Loucy (cell line): Measurements from ENCODE around the gene DONSON.
"Not testable (repeated sequence)": the region's sequence is repeated elsewhere in the genome, so short reads cannot be mapped to it uniquely, and the experiment has no call there.

Experiments used
- H2AFZ ChIP-seq: fragments of 200-600 bp; sonication (generic); 2 replicates; pipeline ENCODE4 v1.6.0; 2016; ENCODE audit warnings: antibody characterized with exemption, mild to moderate bottlenecking, low read length, moderate library complexity
- H3F3A ChIP-seq: fragments of 200-600 bp; 2 replicates; pipeline ENCODE4 v1.6.0; 2016; ENCODE audit warnings: antibody characterized with exemption, low read depth, mild to moderate bottlenecking
- H3K27me3 ChIP-seq: fragments of 200-600 bp; sonication (generic); 2 replicates; pipeline ENCODE4 v1.6.1; 2014; ENCODE audit warnings: low read length, mild to moderate bottlenecking; ENCODE audit not compliant: insufficient read depth, poor library complexity, severe bottlenecking
- H3K36me3 ChIP-seq: fragments of 200-600 bp; sonication (generic); 2 replicates; pipeline ENCODE4 v1.6.1; 2016; ENCODE audit warnings: low read length; ENCODE audit not compliant: insufficient read depth
- H3K4me1 ChIP-seq: fragments of 200-600 bp; sonication (generic); 2 replicates; pipeline ENCODE4 v1.5.1; 2014; ENCODE audit warnings: low read length, mild to moderate bottlenecking; ENCODE audit not compliant: insufficient read depth, poor library complexity, severe bottlenecking
- H3K4me2 ChIP-seq: fragments of 200-600 bp; sonication (generic); 2 replicates; pipeline ENCODE4 v1.6.0; 2014; ENCODE audit warnings: antibody characterized with exemption, low read length, low read depth, mild to moderate bottlenecking; ENCODE audit not compliant: poor library complexity, severe bottlenecking
- H3K4me3 ChIP-seq: fragments of 200-600 bp; sonication (generic); 2 replicates; pipeline ENCODE4 v1.5.1; 2014; ENCODE audit warnings: low read length, mild to moderate bottlenecking, mixed read lengths; ENCODE audit not compliant: poor library complexity, severe bottlenecking
- H3K79me2 ChIP-seq: fragments of 200-600 bp; sonication (generic); 2 replicates; pipeline ENCODE4 v1.6.1; 2014; ENCODE audit warnings: low read length; ENCODE audit not compliant: insufficient read depth
- H3K9ac ChIP-seq: fragments of 200-600 bp; sonication (generic); 2 replicates; pipeline ENCODE4 v1.6.0; 2014; ENCODE audit warnings: mild to moderate bottlenecking, low read depth, low read length, moderate library complexity; ENCODE audit not compliant: poor library complexity, severe bottlenecking
- H3K9me2 ChIP-seq: fragments of 200-600 bp; sonication (generic); replicated peaks from 2 replicates; pipeline ENCODE4 v1.6.1; 2016; ENCODE audit warnings: low read depth, low read length, mixed read lengths
- H3K9me3 ChIP-seq: fragments of 200-600 bp; sonication (generic); 2 replicates; pipeline ENCODE4 v1.6.1; 2014; ENCODE audit warnings: mild to moderate bottlenecking, antibody characterized with exemption, low read length, low read depth; ENCODE audit not compliant: insufficient read depth
- H4K20me1 ChIP-seq: fragments of 200-600 bp; sonication (generic); 2 replicates; pipeline ENCODE4 v1.6.0; 2014; ENCODE audit warnings: antibody characterized with exemption, low read length, mild to moderate bottlenecking; ENCODE audit not compliant: insufficient read depth, poor library complexity, severe bottlenecking
- CTCF ChIP-seq: fragments of 200-600 bp; sonication (generic); conservative IDR thresholded peaks from 2 replicates; pipeline ENCODE4 v1.5.1; 2014; ENCODE audit warnings: mild to moderate bottlenecking, antibody characterized with exemption, low read length
- EZH2phosphoT487 ChIP-seq: fragments of 200-600 bp; IDR thresholded peaks from 2 replicates; pipeline ENCODE4 v1.6.1; 2018; ENCODE audit warnings: antibody characterized with exemption, mild to moderate bottlenecking, moderate library complexity, borderline replicate concordance

Gene DONSON

DNA sequence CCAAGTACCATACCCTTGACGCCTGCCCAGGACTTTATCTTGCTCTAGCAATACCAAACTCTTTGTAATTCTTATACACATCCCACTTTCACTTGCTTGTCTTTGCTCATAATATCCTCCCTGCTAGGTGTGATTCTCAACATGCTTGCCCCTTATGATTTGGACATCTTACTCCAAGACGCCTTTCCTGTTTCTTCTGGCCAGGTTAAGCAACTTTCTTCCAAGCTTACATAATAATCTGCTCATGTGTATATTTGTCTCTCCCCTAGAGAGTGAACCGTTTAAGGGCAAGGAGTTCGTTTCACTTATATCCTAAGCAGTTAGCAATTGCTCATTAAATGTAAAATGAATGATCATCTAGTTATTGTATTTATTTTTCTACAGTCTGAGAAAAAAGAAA, 31.2 kb upstream of the DONSON start:
- Histone ChIP-seq H4K20me1 (no peaks in the 10 kb centered on the region), H3K4me2 (no peak overlapping the region), H2AFZ (no peak overlapping the region), H3K36me3 (peaks cover 43% of the 10 kb centered on the region; the same call in 1 of the 2 replicates), H3K4me1 (no peaks in the 10 kb centered on the region), H3K9ac (no peak overlapping the region), H3K9me2 (no peaks in the 10 kb centered on the region), H3K4me3 (no peak overlapping the region), H3F3A (no peaks in the 10 kb centered on the region), H3K9me3 (no peaks in the 10 kb centered on the region), H3K79me2 (no peaks in the 10 kb centered on the region), H3K27me3 (no peaks in the 10 kb centered on the region)
- TF ChIP-seq EZH2phosphoT487, result no peak
- TF ChIP-seq CTCF, result no peak

DNA sequence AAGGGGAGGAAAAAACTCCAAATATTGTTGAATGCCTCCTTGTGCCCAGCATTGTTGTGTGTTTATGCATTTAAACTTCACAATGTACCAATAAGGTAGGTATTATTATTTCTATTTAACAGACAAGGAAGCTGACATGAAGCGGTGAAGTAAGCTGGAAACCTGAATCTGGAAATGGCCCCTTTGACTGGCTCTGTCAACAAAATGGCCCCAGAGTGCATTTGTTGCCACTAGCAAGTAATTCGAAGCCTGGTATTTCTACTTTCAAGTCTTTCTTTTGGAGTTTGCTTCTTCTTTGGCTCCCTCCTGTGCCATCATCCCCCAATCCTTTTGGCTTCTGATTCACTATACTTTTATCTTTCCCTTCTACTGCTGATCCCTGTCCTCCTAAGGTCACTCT, 29.9 kb upstream of the DONSON start:
- Histone ChIP-seq H3K9ac (no peak overlapping the region), H3K4me1 (no peaks in the 10 kb centered on the region), H3K27me3 (no peaks in the 10 kb centered on the region), H3K36me3 (peaks cover 33% of the 10 kb centered on the region; the same call in 1 of the 2 replicates), H3K9me3 (no peaks in the 10 kb centered on the region), H3F3A (no peaks in the 10 kb centered on the region), H2AFZ (no peak overlapping the region), H3K79me2 (no peaks in the 10 kb centered on the region), H4K20me1 (no peaks in the 10 kb centered on the region), H3K4me3 (no peak overlapping the region), H3K9me2 (no peaks in the 10 kb centered on the region), H3K4me2 (no peak overlapping the region)
- TF ChIP-seq EZH2phosphoT487 (no peak), CTCF (no peak)

DNA sequence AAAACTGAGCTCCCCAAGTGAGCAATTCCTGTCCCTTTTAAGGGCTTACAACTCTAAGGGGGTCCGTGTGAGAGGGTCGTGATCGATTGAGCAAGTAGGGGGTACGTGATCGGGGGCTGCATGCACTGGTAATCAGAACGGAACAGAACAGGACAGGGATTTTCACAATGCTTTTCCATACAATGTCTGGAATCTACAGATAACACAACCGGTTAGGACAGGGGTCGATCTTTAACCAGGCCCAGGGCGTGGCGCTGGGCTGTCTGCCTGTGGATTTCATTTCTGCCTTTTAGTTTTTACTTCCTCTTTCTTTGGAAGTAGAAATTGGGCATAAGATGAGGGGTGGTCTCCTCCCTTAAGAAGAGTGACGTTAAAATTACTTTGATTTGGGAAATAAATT, 29.1 kb upstream of the DONSON start:
- H3K9me2 ChIP-seq, H3K79me2 ChIP-seq, H3K4me1 ChIP-seq, H3K9ac ChIP-seq, H3K27me3 ChIP-seq, H3K4me3 ChIP-seq, H3K9me3 ChIP-seq, H3K4me2 ChIP-seq, H2AFZ ChIP-seq, H3F3A ChIP-seq, H4K20me1 ChIP-seq: not testable (repeated sequence)
- peaks cover 37% of the 10 kb centered on the region; the same call in 1 of the 2 replicates for H3K36me3 ChIP-seq

DNA sequence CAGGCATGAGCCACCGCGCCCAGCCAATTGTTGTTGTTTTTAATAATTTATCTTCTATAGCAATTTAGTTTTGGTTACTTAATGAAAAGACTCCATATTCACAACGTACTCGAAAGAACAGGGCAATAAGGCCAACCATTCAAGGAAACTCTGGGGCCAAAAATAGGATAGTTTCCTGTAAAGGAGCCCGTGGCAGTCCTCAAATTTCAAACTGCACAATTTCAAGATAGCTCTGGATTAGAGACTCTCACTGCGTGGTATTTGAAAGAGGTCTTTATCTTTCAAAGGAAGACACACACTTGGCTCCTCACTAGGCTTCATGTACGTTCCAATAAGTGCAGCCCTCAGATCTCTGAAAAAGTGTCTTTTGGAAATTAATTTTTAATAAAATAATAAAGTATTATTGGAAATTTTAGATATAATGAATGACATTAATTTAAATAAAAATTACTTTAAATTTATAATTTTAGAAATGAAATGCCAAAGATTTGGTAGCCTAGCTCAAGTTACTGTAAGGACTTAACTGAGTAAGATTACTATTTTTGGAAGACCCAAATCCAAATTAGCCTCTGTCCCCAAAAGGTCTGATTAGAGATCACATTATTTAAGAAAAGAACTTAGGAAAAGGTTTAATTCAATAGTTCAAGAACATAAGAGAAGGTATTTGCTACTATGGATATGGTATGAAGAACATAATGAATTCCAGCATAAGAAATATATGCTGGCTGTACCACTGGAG, 22.7 kb upstream of the DONSON start:
- Histone ChIP-seq H3K36me3 (peaks cover 18% of the 10 kb centered on the region; the same call in 1 of the 2 replicates), H3K4me1 (no peaks in the 10 kb centered on the region), H4K20me1 (no peaks in the 10 kb centered on the region), H3K9ac (no peak overlapping the region), H2AFZ (no peak overlapping the region), H3K4me2 (no peak overlapping the region), H3F3A (no peaks in the 10 kb centered on the region; the same call in 1 of the 2 replicates), H3K27me3 (no peaks in the 10 kb centered on the region), H3K4me3 (no peak overlapping the region), H3K9me3 (no peaks in the 10 kb centered on the region), H3K9me2 (no peaks in the 10 kb centered on the region), H3K79me2 (no peaks in the 10 kb centered on the region)
- TF ChIP-seq EZH2phosphoT487 (no peak), CTCF (no peak)
